HG03565 (cell line): ENCODE data around the gene TOMM40L.
"Not testable (repeated sequence)": the region's sequence is repeated elsewhere in the genome, so short reads cannot be mapped to it uniquely, and the experiment has no call there.

Experiments used
- ATAC-seq: cut with Tn5 transposase; IDR thresholded peaks from one replicate; pipeline ENCODE4 v1.9.1; 2021; ENCODE audit warnings: mild to moderate bottlenecking, moderate library complexity; ENCODE audit not compliant: unreplicated experiment

TOMM40L gene

GRCh38 chr1:161251579-161251978 lies 25.7 kb downstream of the TOMM40L start:
- no peak for ATAC-seq

DNA sequence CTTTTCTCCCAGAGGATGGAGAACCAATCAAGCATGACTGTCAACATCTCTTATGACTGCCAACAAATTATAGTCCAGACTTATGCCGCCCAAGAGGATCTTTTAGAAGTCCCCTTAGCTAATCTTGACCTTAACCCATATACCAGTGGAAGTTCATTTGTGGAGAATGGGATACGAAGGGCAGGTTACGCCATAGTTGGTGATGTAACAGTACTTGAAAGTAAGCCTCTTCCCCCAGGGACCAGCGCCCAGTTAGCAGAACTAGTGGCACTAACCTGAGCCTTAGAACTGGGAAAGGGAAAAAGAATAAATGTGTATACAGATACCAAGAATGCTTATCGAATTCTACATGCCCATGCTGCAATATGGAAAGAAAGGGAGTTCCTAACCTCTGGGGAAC lies 29.4 kb downstream of the TOMM40L start:
- ATAC-seq, result not testable (repeated sequence)

GRCh38 chr1:161255955-161256520 lies 30.2 kb downstream of the TOMM40L start:
- ATAC-seq, result not testable (repeated sequence)

DNA sequence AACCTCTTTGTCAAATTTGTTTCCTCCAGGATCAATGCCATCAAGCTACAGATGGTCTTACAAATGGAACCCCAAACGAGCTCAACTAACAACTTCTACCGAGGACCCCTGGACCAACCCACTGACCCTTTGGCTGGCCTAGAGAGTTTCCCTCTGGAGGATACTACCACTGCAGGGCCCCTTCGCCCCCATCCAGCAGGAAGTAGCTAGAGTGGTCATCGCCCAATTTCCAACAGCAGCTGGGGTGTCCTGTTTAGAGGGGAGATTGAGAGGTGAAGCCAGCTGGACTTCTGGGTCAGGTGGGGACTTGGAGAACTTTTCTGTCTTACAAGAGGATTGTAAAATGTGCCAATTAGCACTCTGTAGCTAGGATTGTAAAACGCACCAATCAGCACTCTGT lies 31.2 kb downstream of the TOMM40L start:
- not testable (repeated sequence) for ATAC-seq

DNA sequence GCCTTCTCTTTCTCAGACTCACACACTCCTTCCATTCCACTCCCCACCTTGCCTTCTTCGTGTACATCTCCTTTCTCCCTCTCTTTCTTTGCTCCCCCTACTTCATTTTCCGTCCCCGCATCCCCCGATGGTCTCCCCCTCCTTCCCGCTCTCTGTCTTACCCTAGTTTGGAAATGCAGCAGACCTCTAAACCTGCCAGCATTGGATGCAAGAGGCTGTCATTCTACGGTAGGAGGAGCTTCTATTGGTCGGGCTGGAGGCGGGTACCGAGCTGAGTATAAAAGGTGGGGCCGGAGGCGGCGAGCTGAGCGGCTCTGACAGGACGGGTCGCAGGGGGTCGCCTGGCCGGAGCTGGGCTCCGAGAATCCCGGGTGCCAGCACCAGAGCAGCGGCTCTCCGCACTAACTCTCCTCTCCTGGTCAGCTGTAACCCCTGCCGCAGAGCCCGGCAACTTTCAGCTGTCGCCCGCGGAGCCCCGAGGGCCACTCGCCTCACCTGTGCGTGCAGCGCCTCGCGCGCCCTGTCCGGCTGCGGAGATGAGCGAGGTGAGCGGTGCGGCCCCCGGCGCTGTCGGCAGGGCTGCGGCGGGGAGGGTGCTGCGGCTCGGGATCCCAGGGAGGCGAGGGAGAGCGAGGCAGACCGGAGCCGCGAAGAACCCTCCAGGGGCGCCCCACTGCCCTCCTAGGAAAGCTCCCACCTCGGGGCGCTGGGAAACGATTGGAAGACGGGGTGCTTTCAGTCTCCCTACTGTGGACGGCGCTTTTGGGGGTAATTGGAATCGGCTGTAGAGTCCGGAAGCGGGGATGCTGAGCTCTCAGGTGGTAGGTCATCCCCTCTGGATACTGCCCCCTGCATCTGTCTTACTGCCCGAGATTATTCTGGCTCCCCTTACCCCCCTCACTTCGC lies 32.8 kb downstream of the TOMM40L start, which contains the start of gene PCP4L1:
TSS of gene PCP4L1 (plus strand) at position 307 of the 906 bp plus-strand sequence. CDS start at position 537, 230 bp downstream.
- ATAC-seq, result no peak

- no peak for ATAC-seq
Observed at GRCh38 chr1:161259345-161259702, 33.5 kb downstream of the TOMM40L start.

DNA sequence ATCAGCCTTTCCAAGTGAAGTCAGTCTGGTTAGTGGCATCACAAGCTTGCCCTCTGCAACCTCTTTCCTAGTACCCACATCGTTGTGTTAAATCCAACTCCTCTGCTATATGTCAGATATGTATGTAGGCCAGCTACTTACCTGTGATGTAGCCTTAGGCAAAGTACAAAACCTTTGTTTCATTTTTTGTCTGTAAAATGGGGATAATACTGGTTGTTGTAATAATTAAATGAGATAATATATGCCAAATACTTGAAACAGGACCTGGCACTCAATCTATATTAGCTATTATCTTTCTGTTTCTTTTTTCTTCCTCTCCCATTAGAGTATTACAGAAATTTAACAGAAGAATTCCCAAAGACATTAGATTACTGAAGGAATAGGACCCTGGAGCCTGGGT lies 33.9 kb downstream of the TOMM40L start:
- ATAC-seq, result no peak

GRCh38 chr1:161260376-161261260 lies 34.8 kb downstream of the TOMM40L start:
- ATAC-seq, result no peak

DNA sequence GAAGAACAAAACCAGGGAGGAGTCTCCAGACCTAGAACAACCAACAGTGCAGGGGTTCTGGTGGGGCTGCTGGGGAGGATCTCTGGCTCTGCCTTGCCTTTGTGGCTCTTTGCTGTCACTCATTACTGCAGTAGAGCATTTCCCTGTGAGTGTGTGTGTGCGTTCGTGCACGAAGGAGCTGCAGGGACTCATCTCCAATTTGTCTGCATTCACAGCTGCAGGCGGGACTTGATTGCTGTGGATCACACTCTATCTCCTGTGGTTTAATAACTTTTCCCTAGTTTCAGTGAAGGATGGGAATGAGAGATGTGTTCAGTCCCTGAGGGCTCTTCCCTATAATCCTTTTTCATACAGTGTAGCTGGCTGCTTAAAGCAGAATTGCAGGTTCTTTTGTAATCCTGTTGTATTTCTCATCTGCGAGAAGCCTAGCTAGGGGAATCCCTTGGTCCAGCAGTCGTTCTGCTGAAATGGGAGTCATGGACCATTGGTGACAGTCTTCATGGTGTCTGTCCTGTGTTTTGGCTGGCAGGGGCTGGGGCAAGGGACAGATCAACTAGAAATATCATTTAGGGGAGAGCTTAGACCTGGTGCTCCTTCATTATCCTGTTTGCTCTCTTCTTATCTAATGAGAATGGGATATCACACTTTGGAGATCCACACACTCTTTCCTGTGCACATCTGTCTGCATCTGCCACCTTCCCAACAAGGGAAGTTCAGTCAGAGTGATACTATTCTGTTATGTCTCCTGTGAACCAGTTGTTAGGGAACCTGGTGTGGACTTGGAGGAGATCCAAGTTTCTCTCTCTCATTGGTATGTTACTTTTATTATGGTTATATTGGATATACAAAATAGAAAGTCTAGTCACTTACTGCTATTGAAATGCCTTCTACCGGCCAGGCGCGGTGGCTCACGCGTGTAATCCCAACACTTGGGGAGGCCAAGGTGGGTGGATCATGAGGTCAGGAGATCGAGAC lies 35.7 kb downstream of the TOMM40L start:
- ATAC-seq, result no peak

DNA sequence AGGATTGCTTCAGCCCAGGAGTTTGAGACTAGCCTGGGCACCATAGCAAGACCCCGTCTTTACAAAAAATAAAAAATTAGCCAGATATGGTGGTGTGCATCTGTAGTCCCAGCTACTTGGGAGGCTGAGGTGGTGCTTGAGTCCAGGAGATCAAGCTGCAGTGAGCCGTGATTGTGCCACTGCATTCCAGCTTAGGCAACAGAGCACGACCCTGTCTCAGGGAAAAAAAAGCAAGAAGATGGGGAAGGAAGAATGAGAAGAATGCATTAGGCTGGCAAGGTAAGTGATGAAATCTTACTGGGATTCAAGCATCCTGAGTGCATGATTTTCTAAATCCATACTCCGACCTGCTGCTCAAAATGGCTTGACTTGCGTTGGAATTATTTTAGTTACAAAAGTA lies 39.4 kb downstream of the TOMM40L start:
- ATAC-seq, result no peak

- no peak for ATAC-seq
Observed at GRCh38 chr1:161266202-161266601, 40.3 kb downstream of the TOMM40L start.

- no peak for ATAC-seq
Observed at GRCh38 chr1:161266836-161267235, 41.0 kb downstream of the TOMM40L start.

GRCh38 chr1:161267321-161267720 lies 41.5 kb downstream of the TOMM40L start:
- no peak for ATAC-seq

GRCh38 chr1:161273402-161273801 lies 47.5 kb downstream of the TOMM40L start:
- ATAC-seq, result no peak

DNA sequence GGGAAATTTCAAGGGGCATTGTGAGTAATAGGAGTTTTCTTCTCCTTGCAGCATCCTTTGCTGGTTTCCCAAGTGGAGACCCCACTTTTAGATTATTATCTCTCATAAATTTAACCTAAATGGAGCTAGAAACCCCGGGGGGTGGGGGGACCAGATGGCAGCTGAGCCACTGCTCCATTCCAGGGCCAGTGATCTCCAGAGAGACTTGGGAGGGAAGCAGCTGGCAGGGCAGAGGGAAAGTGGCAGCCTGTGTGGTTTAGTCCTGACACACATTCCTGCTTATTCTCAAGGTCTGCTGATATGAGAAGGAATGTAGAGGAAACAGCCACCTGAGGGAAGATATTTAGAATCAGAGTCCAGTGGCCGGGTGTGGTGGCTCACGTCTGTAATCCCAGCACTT lies 49.0 kb downstream of the TOMM40L start:
- ATAC-seq, result no peak
